ENCODE data around the gene CIART. TPM values are rescaled to one million over a fixed set of nuclear protein-coding genes. Genes with fewer than 3 reads are reported as not detected.
A peak's percentile ranks its signal among the peaks of the same experiment; 100 is the strongest.
"Not testable (repeated sequence)": the region's sequence is repeated elsewhere in the genome, so short reads cannot be mapped to it uniquely, and the experiment has no call there.

Gene CIART, protein sequence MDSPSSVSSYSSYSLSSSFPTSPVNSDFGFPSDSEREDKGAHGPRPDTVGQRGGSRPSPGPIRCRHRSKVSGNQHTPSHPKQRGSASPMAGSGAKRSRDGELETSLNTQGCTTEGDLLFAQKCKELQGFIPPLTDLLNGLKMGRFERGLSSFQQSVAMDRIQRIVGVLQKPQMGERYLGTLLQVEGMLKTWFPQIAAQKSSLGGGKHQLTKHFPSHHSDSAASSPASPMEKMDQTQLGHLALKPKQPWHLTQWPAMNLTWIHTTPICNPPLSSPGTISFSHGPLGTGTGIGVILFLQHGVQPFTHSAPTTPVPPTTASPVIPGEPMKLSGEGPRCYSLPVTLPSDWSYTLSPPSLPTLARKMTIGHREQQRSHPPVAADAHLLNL
- total RNA-seq: 1.0 and 2.4 TPM in 2 replicates
- polyA plus RNA-seq: 4.2 and 4.3 TPM in 2 replicates
- 2.4 TPM in 2 replicates for polyA plus RNA-seq (2011; cell fraction: cytosol; rRNA removed)
- 5.9 and 7.5 TPM in 2 replicates for polyA plus RNA-seq (2011; cell fraction: nucleus; rRNA removed)
- polyA plus RNA-seq (2012): 1.3 and 1.5 TPM in 2 replicates
- polyA minus RNA-seq: 3.7 and 4.0 TPM in 2 replicates
- polyA minus RNA-seq (2011; cell fraction: cytosol; rRNA and poly(A)+ RNA removed): not detected
- polyA minus RNA-seq (2011; cell fraction: nucleus; rRNA and poly(A)+ RNA removed): 1.7 and 2.3 TPM in 2 replicates
- Bru-seq, nascent RNA: percentile 36 among the genes with signal in this experiment
- percentile 78 among the genes with signal in this experiment for BruChase-seq, experiment 1, labeled RNA remaining after a 6-hour chase
- BruChase-seq, experiment 2, labeled RNA remaining after a 2-hour chase: percentile 55 among the genes with signal in this experiment
- long read RNA-seq, partial matches to known transcripts: 0 of 1 reads
- long read RNA-seq, other reads (novel, unspliced or antisense): 0 of 1 reads

DNA sequence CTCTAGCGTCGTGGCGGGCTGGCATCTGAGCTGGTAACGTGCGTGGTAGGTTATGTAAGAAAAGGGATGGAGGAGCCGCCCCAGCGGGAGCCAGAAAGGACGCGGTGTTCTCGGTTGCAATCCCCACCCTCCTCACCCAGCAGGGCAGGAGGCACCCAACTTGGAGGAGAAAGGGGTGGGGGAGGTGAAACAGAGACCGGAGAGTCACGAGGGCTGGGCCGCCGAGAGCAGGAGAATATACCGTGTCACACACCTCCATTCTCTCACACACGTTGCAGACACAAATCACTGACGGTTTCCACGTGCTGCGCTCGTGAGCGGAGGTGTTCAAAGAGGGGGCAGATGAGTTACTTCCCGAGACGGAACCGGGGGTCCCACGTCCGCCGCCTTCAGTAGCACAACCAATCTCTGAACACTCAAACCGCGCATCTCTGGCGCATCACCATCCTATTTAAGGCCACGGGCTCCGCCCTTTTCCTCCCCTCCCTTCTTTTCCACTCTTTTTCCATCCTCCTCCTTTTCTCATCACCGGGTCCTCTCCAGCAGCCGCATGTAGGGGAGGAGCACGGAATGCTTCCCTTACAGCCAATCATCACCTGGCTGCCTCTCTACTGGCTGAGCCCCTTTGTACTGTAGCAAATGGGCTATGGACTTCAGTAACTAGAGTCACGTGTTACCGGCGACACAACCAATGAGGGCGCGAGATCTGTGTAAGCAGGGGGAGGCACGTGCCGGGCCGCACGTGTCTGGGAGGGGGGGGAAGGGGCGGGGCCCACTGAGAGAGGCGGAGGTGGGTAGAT, at the start of gene CIART:
Gene CIART, plus strand, starts transcription at position 797 of the 800 bp plus-strand sequence. CDS start 714 bp downstream, outside the sequence.
- dilution Hi-C loops (cut with MboI; ENCODE audit: extremely low pct_ligation_motif_present, low sequenced_read_pairs): no loop called here
- Histone ChIP-seq H3K27ac (ENCODE audit: insufficient read depth, low read depth, low read length) (no peak within 1 kb of the TSS), H3K27me3 (ENCODE audit: control insufficient read depth in 2 of 2, insufficient read depth in 2 of 2, low read length in 2 of 2) (peaks cover 0 to 8% of the 10 kb centered on the region in 2 experiments), H3K36me3 (ENCODE audit: control insufficient read depth in 2 of 2, extremely low read depth in 1 of 2, insufficient read depth in 2 of 2, low read length in 2 of 2) (no peaks in the 10 kb centered on the region), H3K9me3 (replicated peaks; ENCODE audit: control insufficient read depth, insufficient read depth, low read length) (no peaks in the 10 kb centered on the region), H3K4me2 (ENCODE audit: insufficient read depth, low read length) (peak within 1 kb of the TSS; percentile 63), H3K79me2 (ENCODE audit: control insufficient read depth, insufficient read depth, low read length) (no peaks in the 10 kb centered on the region), H3K9me1 (replicated peaks; ENCODE audit: control insufficient read depth, extremely low read depth, insufficient read depth, low read length) (no peaks in the 10 kb centered on the region), H3K4me3 (replicated peaks in 1 of 3; ENCODE audit: insufficient read depth in 1 of 3, low read depth in 1 of 3, low read length in 3 of 3) (peak within 1 kb of the TSS; percentile 20 to 40 (median 29)), H4K20me1 (replicated peaks; ENCODE audit: control insufficient read depth, extremely low read depth, insufficient read depth, low read length) (no peaks in the 10 kb centered on the region), H2AFZ (ENCODE audit: low read depth, low read length) (peak within 1 kb of the TSS; percentile 87), H3K9ac (replicated peaks; ENCODE audit: extremely low read depth, insufficient read depth, low read length) (peak within 1 kb of the TSS; percentile 33), H3K4me1 (ENCODE audit: control insufficient read depth, extremely low read depth, insufficient read depth, low read length) (peaks cover 10% of the 10 kb centered on the region)
- intact Hi-C loops (cut with micrococcal nuclease): loop anchor here (1.0 kb wide), 5 partner anchors 11 to 46 kb away; partner anchors contain the start of genes ANP32E, APH1A and MRPS21
- peak; percentile 91 for DNase-seq (ENCODE audit: low read depth, low spot score)
- peak; percentile 96 for FAIRE-seq
- TF ChIP-seq, protein P1, sequence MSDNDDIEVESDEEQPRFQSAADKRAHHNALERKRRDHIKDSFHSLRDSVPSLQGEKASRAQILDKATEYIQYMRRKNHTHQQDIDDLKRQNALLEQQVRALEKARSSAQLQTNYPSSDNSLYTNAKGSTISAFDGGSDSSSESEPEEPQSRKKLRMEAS (IDR thresholded peaks at IDR 0.05; ENCODE audit: insufficient read depth, insufficient read length): peak; percentile 97
- TF ChIP-seq POLR2A (IDR thresholded peaks at IDR 0.05; ENCODE audit: low read depth, low read length) (peak; percentile 44), EZH2 (IDR thresholded peaks at IDR 0.05; ENCODE audit: borderline replicate concordance, low read depth, low read length, severe bottlenecking) (no peak)
- BruUV-seq (replicated peaks): TSS peak; percentile 67
- ChIA-PET CTCF (interaction anchor here (0.6 to 16.3 kb wide), 10 partner anchors 9 to 95 kb away, joined by 3 to 466 read pairs (median 4); partner anchors contain the start of genes ANP32E, APH1A, C1orf54 and CA14), POLR2A (no interaction called here)

DNA sequence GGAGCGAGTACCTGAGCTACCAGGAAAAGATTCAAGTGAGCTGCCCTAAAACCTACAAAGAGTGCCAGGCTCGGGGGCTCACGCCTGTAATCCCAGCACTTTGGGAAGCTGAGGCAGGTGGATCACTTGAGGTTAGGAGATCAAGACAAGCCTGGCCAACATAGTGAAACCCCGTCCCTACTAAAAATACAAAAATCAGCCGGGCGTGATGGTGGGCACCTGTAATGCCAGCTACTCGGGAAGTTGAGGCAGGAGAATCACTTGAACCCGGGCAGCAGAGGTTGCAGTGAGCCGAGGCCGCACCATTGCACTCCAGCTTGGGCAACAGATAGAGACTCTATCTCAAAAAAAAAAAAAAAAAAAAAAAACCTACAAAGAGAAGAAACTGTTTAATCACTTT, 49.4 kb upstream of the CIART start:
- H3K27me3 ChIP-seq (ENCODE audit: control insufficient read depth in 2 of 2, insufficient read depth in 2 of 2, low read length in 2 of 2); H3K4me3 ChIP-seq (replicated peaks in 1 of 3; ENCODE audit: insufficient read depth in 1 of 3, low read depth in 1 of 3, low read length in 3 of 3); FAIRE-seq; H3K36me3 ChIP-seq (ENCODE audit: control insufficient read depth in 2 of 2, extremely low read depth in 1 of 2, insufficient read depth in 2 of 2, low read length in 2 of 2); dilution Hi-C loops (cut with MboI; ENCODE audit: extremely low pct_ligation_motif_present, low sequenced_read_pairs); H2AFZ ChIP-seq (ENCODE audit: low read depth, low read length); H3K27ac ChIP-seq (ENCODE audit: insufficient read depth, low read depth, low read length); POLR2A ChIA-PET; H3K9me1 ChIP-seq (replicated peaks; ENCODE audit: control insufficient read depth, extremely low read depth, insufficient read depth, low read length); BruUV-seq (replicated peaks); H3K9me3 ChIP-seq (replicated peaks; ENCODE audit: control insufficient read depth, insufficient read depth, low read length); DNase-seq (ENCODE audit: low read depth, low spot score); H4K20me1 ChIP-seq (replicated peaks; ENCODE audit: control insufficient read depth, extremely low read depth, insufficient read depth, low read length); H3K9ac ChIP-seq (replicated peaks; ENCODE audit: extremely low read depth, insufficient read depth, low read length); H3K4me2 ChIP-seq (ENCODE audit: insufficient read depth, low read length): not testable (repeated sequence)
- CTCF ChIA-PET: interaction anchor here (1.8 kb wide), 1 partner anchor 46 kb away, joined by 6 read pairs; no protein-coding TSS in a partner anchor
- H3K79me2 ChIP-seq (ENCODE audit: control insufficient read depth, insufficient read depth, low read length): peaks cover 40% of the 10 kb centered on the region
- intact Hi-C loops (cut with micrococcal nuclease): loop anchor here (10.0 kb wide), 1 partner anchor 962 kb away; the partner anchor contains the start of genes PIP5K1A and VPS72
- peaks cover 11% of the 10 kb centered on the region for H3K4me1 ChIP-seq (ENCODE audit: control insufficient read depth, extremely low read depth, insufficient read depth, low read length)
